Neutrophil (primary cell): Measurements from ENCODE around the gene SLMAP.

Experiments
- H3K27ac ChIP-seq: fragments of 200-600 bp; sonication (generic); 2 replicates; pipeline ENCODE4 v1.5.1; 2016; ENCODE audit warnings: mild to moderate bottlenecking, moderate library complexity
- H3K27me3 ChIP-seq: fragments of 200-600 bp; sonication (generic); 2 replicates; pipeline ENCODE4 v1.6.0; 2016; ENCODE audit warnings: mild to moderate bottlenecking
- H3K36me3 ChIP-seq: fragments of 200-600 bp; sonication (generic); 2 replicates; pipeline ENCODE4 v1.5.1; 2017
- H3K4me1 ChIP-seq, 2 experiments: fragments of 200-600 bp in 1 of 2; sonication (generic) in 1 of 2; 1 replicate in 1 of 2; 2 replicates in 1 of 2; pipeline versions ENCODE4 v1.5.1 to v1.6.1; 2013 to 2016; ENCODE audit warnings: low read depth in 1 of 2, low read length in 1 of 2, mild to moderate bottlenecking in 1 of 2, moderate library complexity in 1 of 2; ENCODE audit not compliant: control insufficient read depth in 1 of 2, insufficient read depth in 1 of 2
- H3K4me3 ChIP-seq, 2 experiments: fragments of 200-600 bp in 1 of 2; sonication (generic) in 1 of 2; 1 replicate in 1 of 2; 2 replicates in 1 of 2; pipeline ENCODE4 v1.5.1; 2013 to 2016; ENCODE audit warnings: low read depth in 1 of 2, low read length in 1 of 2, mild to moderate bottlenecking in 1 of 2, moderate library complexity in 1 of 2
- H3K9me3 ChIP-seq: fragments of 200-600 bp; sonication (generic); 2 replicates; pipeline ENCODE4 v1.5.1; 2016
- CTCF ChIP-seq: fragments of 200-600 bp; sonication (generic); IDR thresholded peaks from 2 replicates; pipeline ENCODE4 v1.5.1; 2016; ENCODE audit warnings: antibody characterized with exemption

Gene SLMAP

GRCh38 chr3:57820479-57820878, 64.4 kb downstream of the SLMAP start:
- Histone ChIP-seq H3K27me3 (no peaks in the 10 kb centered on the region), H3K4me3 (no peak overlapping the region)
- no peak for TF ChIP-seq CTCF

GRCh38 chr3:57821765-57822164, 65.7 kb downstream of the SLMAP start:
- no peak for TF ChIP-seq CTCF
- H3K9me3 ChIP-seq = no peaks in the 10 kb centered on the region
- no peak overlapping the region for H3K4me3 ChIP-seq
- H3K4me1 ChIP-seq = peaks cover 2 to 11% of the 10 kb centered on the region in 2 experiments
- no peak overlapping the region for H3K27ac ChIP-seq
- no peaks in the 10 kb centered on the region for H3K27me3 ChIP-seq
- no peaks in the 10 kb centered on the region for H3K36me3 ChIP-seq

More at GRCh38 chr3:57820479-57820878, 64.4 kb downstream of the SLMAP start:
- H3K9me3 ChIP-seq = no peaks in the 10 kb centered on the region
- no peak overlapping the region for H3K27ac ChIP-seq
- peaks cover 6 to 18% of the 10 kb centered on the region in 2 experiments for H3K4me1 ChIP-seq
- no peaks in the 10 kb centered on the region for H3K36me3 ChIP-seq

- no peaks in the 10 kb centered on the region for H3K27me3 ChIP-seq
- no peaks in the 10 kb centered on the region for H3K9me3 ChIP-seq
- H3K4me3 ChIP-seq = no peak overlapping the region
- no peaks in the 10 kb centered on the region for H3K36me3 ChIP-seq
- TF ChIP-seq CTCF = no peak
- H3K4me1 ChIP-seq = peaks cover 0 to 5% of the 10 kb centered on the region in 2 experiments
- H3K27ac ChIP-seq = no peak overlapping the region
Measured at GRCh38 chr3:57822686-57823085, 66.6 kb downstream of the SLMAP start.

- H3K36me3 ChIP-seq = peaks cover 2% of the 10 kb centered on the region
- no peak overlapping the region for H3K4me3 ChIP-seq
- no peaks in the 10 kb centered on the region for H3K9me3 ChIP-seq
- no peak for TF ChIP-seq CTCF
- no peak overlapping the region for H3K27ac ChIP-seq
- H3K27me3 ChIP-seq = no peaks in the 10 kb centered on the region
- peaks cover 0 to 3% of the 10 kb centered on the region in 2 experiments for H3K4me1 ChIP-seq
Measured at GRCh38 chr3:57825116-57825515, 69.0 kb downstream of the SLMAP start.

GRCh38 chr3:57826245-57826951, 70.3 kb downstream of the SLMAP start:
- H3K36me3 ChIP-seq = peaks cover 9% of the 10 kb centered on the region
- H3K27ac ChIP-seq = no peak overlapping the region
- H3K4me3 ChIP-seq = no peak overlapping the region
- no peak for TF ChIP-seq CTCF
- H3K9me3 ChIP-seq = no peaks in the 10 kb centered on the region
- H3K4me1 ChIP-seq = peaks cover 0 to 3% of the 10 kb centered on the region in 2 experiments
- no peaks in the 10 kb centered on the region for H3K27me3 ChIP-seq
